Ishikawa (cell line): ENCODE measurements around the gene VWA8.

Experiments
- CEBPB ChIP-seq: IDR thresholded peaks from 2 replicates; pipeline ENCODE4 v1.6.1; 2012
- CREB1 ChIP-seq: IDR thresholded peaks from 2 replicates; pipeline ENCODE4 v1.6.1; 2012; ENCODE audit warnings: low read depth
- EP300 ChIP-seq: IDR thresholded peaks from 2 replicates; pipeline ENCODE4 v1.6.1; 2012; ENCODE audit warnings: borderline replicate concordance
- MAX ChIP-seq: IDR thresholded peaks from 2 replicates; pipeline ENCODE4 v1.6.1; 2012
- RAD21 ChIP-seq: IDR thresholded peaks from 2 replicates; pipeline ENCODE4 v1.6.1; 2012; ENCODE audit warnings: low read depth
- TAF1 ChIP-seq: IDR thresholded peaks from 2 replicates; pipeline ENCODE4 v1.6.1; 2012; ENCODE audit warnings: low read depth, mild to moderate bottlenecking
- TCF12 ChIP-seq: IDR thresholded peaks from 2 replicates; pipeline ENCODE4 v1.6.1; 2012; ENCODE audit warnings: low read depth
- TEAD4 ChIP-seq: IDR thresholded peaks from 2 replicates; pipeline ENCODE4 v1.6.1; 2012
- YY1 ChIP-seq: IDR thresholded peaks from 2 replicates; pipeline ENCODE4 v1.6.1; 2012; ENCODE audit warnings: low read depth
- ZBTB7A ChIP-seq: IDR thresholded peaks from 2 replicates; pipeline ENCODE4 v1.6.1; 2012; ENCODE audit warnings: low read depth
- TF ChIP-seq, protein P1 (sequence below): IDR thresholded peaks from 2 replicates; pipeline ENCODE4 v1.6.1; 2012
- TF ChIP-seq, protein P2 (sequence below): IDR thresholded peaks from 2 replicates; pipeline ENCODE4 v1.6.1; 2012; ENCODE audit warnings: low read depth, mild to moderate bottlenecking

DNA sequence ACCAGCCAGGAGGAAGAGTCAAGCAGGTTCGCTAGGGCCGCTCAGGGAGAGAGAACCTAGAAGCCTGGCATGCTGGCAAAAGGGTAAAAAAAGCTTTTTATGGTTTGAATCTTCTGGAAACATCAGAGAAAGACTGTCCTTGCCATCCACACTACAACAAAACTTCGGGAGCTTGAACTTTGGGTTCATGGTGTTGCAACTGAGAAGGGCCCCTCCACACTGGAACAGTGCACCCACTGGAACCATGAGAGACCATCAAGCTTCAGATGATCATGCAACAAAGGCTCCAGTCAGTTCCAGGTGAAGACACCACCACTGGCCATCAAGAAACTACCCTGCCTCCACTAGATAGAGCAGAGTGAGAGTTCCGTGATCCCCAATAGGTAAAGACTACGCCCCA, 333.5 kb downstream of the VWA8 start:
- no peak for TF ChIP-seq ZBTB7A
- TF ChIP-seq CEBPB, result no peak
- TF ChIP-seq, protein P1, sequence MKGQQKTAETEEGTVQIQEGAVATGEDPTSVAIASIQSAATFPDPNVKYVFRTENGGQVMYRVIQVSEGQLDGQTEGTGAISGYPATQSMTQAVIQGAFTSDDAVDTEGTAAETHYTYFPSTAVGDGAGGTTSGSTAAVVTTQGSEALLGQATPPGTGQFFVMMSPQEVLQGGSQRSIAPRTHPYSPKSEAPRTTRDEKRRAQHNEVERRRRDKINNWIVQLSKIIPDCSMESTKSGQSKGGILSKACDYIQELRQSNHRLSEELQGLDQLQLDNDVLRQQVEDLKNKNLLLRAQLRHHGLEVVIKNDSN, result no peak
- TF ChIP-seq TAF1, result no peak
- no peak for TF ChIP-seq YY1
- no peak for TF ChIP-seq RAD21
- TF ChIP-seq, protein P2, sequence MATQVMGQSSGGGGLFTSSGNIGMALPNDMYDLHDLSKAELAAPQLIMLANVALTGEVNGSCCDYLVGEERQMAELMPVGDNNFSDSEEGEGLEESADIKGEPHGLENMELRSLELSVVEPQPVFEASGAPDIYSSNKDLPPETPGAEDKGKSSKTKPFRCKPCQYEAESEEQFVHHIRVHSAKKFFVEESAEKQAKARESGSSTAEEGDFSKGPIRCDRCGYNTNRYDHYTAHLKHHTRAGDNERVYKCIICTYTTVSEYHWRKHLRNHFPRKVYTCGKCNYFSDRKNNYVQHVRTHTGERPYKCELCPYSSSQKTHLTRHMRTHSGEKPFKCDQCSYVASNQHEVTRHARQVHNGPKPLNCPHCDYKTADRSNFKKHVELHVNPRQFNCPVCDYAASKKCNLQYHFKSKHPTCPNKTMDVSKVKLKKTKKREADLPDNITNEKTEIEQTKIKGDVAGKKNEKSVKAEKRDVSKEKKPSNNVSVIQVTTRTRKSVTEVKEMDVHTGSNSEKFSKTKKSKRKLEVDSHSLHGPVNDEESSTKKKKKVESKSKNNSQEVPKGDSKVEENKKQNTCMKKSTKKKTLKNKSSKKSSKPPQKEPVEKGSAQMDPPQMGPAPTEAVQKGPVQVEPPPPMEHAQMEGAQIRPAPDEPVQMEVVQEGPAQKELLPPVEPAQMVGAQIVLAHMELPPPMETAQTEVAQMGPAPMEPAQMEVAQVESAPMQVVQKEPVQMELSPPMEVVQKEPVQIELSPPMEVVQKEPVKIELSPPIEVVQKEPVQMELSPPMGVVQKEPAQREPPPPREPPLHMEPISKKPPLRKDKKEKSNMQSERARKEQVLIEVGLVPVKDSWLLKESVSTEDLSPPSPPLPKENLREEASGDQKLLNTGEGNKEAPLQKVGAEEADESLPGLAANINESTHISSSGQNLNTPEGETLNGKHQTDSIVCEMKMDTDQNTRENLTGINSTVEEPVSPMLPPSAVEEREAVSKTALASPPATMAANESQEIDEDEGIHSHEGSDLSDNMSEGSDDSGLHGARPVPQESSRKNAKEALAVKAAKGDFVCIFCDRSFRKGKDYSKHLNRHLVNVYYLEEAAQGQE, result no peak
- TF ChIP-seq TCF12, result no peak
- no peak for TF ChIP-seq MAX
- no peak for TF ChIP-seq CREB1
- TF ChIP-seq TEAD4, result no peak
- TF ChIP-seq EP300, result no peak
